GM23338 (cell line): ENCODE data around the gene WNT10A. TPM values are rescaled to one million over a fixed set of nuclear protein-coding genes. Genes with fewer than 3 reads are reported as not detected.

ENCODE experiments used
- ATAC-seq: fragments of 200-7000 bp; cut with Tn5 transposase; 3 replicates; pipeline ENCODE4 v1.9.1; 2020
- DNase-seq: peaks from one replicate; pipeline ENCODE4 v3.0.0-alpha.2; 2015; ENCODE audit warnings: low spot score
- H2AFZ ChIP-seq: fragments of 200-600 bp; sonication (generic); 2 replicates; pipeline ENCODE4 v1.8.0; 2016; ENCODE audit warnings: antibody characterized with exemption, mild to moderate bottlenecking, moderate library complexity
- H3F3A ChIP-seq: fragments of 200-600 bp; sonication (generic); replicated peaks from 2 replicates; pipeline ENCODE4 v1.8.0; 2017; ENCODE audit warnings: antibody characterized with exemption, mixed run types, low read depth
- H3K27ac ChIP-seq: fragments of 200-600 bp; sonication (generic); 2 replicates; pipeline ENCODE4 v1.6.1; 2016; ENCODE audit warnings: low read depth
- H3K27me3 ChIP-seq: fragments of 200-600 bp; sonication (generic); 2 replicates; pipeline ENCODE4 v1.8.0; 2016; ENCODE audit warnings: mild to moderate bottlenecking, mixed run types, moderate library complexity; ENCODE audit not compliant: insufficient read depth
- H3K36me3 ChIP-seq: fragments of 200-600 bp; sonication (generic); 2 replicates; pipeline ENCODE4 v1.8.0; 2016; ENCODE audit warnings: mild to moderate bottlenecking; ENCODE audit not compliant: insufficient read depth
- H3K4me1 ChIP-seq: fragments of 200-600 bp; sonication (generic); 2 replicates; pipeline ENCODE4 v1.8.0; 2016; ENCODE audit warnings: mild to moderate bottlenecking, moderate library complexity; ENCODE audit not compliant: insufficient read depth
- H3K4me2 ChIP-seq: fragments of 200-600 bp; sonication (generic); 2 replicates; pipeline ENCODE4 v1.7.1; 2017; ENCODE audit warnings: mixed run types
- H3K4me3 ChIP-seq: fragments of 200-600 bp; sonication (generic); 2 replicates; pipeline ENCODE4 v1.6.1; 2016; ENCODE audit warnings: mixed run types
- H3K79me2 ChIP-seq: fragments of 200-600 bp; sonication (generic); replicated peaks from 2 replicates; pipeline ENCODE4 v1.8.0; 2017; ENCODE audit warnings: mild to moderate bottlenecking; ENCODE audit not compliant: insufficient read depth
- H3K9me2 ChIP-seq: fragments of 200-600 bp; sonication (generic); 2 replicates; pipeline ENCODE4 v1.8.0; 2017; ENCODE audit not compliant: insufficient read depth
- H4K20me1 ChIP-seq: fragments of 200-600 bp; sonication (generic); replicated peaks from 2 replicates; pipeline ENCODE4 v1.8.0; 2017; ENCODE audit warnings: mild to moderate bottlenecking; ENCODE audit not compliant: insufficient read depth
- H3K27ac Mint-ChIP-seq: 2 replicates; pipeline ENCODE4 v1.8.0; 2020; ENCODE audit warnings: inconsistent platforms, mild to moderate bottlenecking, moderate library complexity, mixed read lengths
- H3K27me3 Mint-ChIP-seq: 3 replicates; pipeline ENCODE4 v1.8.0; 2022; ENCODE audit warnings: low read depth, mild to moderate bottlenecking, moderate library complexity, mixed read lengths, inconsistent platforms; ENCODE audit not compliant: insufficient read depth, poor library complexity
- H3K36me3 Mint-ChIP-seq: 3 replicates; pipeline ENCODE4 v1.8.0; 2021; ENCODE audit warnings: low read depth, mild to moderate bottlenecking, inconsistent platforms, moderate library complexity, mixed read lengths
- H3K4me1 Mint-ChIP-seq: 3 replicates; pipeline ENCODE4 v1.8.0; 2020; ENCODE audit warnings: mild to moderate bottlenecking, inconsistent platforms, mixed read lengths
- H3K4me3 Mint-ChIP-seq: 3 replicates; pipeline ENCODE4 v1.8.0; 2021; ENCODE audit warnings: moderate library complexity, mild to moderate bottlenecking, inconsistent platforms, mixed read lengths
- H3K9me3 Mint-ChIP-seq: 3 replicates; pipeline ENCODE4 v1.8.0; 2020; ENCODE audit warnings: moderate library complexity, mild to moderate bottlenecking, inconsistent platforms, mixed read lengths
- CREB1 ChIP-seq: fragments of 250-450 bp; sonication (Bioruptor Pico); IDR thresholded peaks from 2 replicates; pipeline ENCODE4 v1.5.0; 2020; ENCODE audit warnings: low read depth, mild to moderate bottlenecking, moderate library complexity
- CTCF ChIP-seq, 2 experiments: fragments of 200-600 bp in 1 of 2; sonication (generic) in 1 of 2; conservative IDR thresholded peaks; 2 replicates each; pipeline versions ENCODE4 v1.5.1 to v1.6.1; 2016 to 2017; ENCODE audit warnings: antibody characterized with exemption in 2 of 2, low read depth in 2 of 2, mild to moderate bottlenecking in 2 of 2, moderate library complexity in 1 of 2
- ETS1 ChIP-seq: IDR thresholded peaks from 2 replicates; pipeline ENCODE4 v1.6.1; 2016; ENCODE audit warnings: antibody characterized with exemption
- EZH2 ChIP-seq: fragments of 200-600 bp; sonication (generic); IDR thresholded peaks from one replicate; pipeline ENCODE4 v1.8.0; 2017; ENCODE audit warnings: antibody characterized with exemption, mild to moderate bottlenecking, low read depth; ENCODE audit not compliant: unreplicated experiment
- EZH2phosphoT487 ChIP-seq: fragments of 200-600 bp; sonication (generic); IDR thresholded peaks from one replicate; pipeline ENCODE4 v1.8.1; 2018; ENCODE audit warnings: antibody characterized with exemption; ENCODE audit not compliant: unreplicated experiment
- REST ChIP-seq: IDR thresholded peaks from one replicate; pipeline ENCODE4 v1.6.1; 2018; ENCODE audit warnings: antibody characterized with exemption; ENCODE audit not compliant: unreplicated experiment
- STAT1 ChIP-seq: IDR thresholded peaks from one replicate; pipeline ENCODE4 v1.6.1; 2016; ENCODE audit warnings: antibody characterized with exemption; ENCODE audit not compliant: unreplicated experiment
- polyA plus RNA-seq: library from polyadenylated mRNA; unstranded; fragments of >200 nt; fragmentation: Nextera tagmentation; extraction: Ambion mirVana; gene quantifications from 2 replicates; pipeline ENCODE4 v1.2.1, GENCODE V29; 2016
- total RNA-seq: library from RNA; depleted of rRNA; stranded (reverse); fragments of >200 nt; shearing (Covaris generic); gene quantifications from 2 replicates; pipeline ENCODE4 v1.2.3, GENCODE V29; 2014

WNT10A gene
- total and polyA plus RNA-seq, 2 experiments from 2014 or later, result not detected

GRCh38 chr2:218896501-218897393 lies 16.1 kb downstream of the WNT10A start (continued):
- TF ChIP-seq REST (no peak), STAT1 (no peak), ETS1 (no peak), EZH2 (peak; percentile 64)

GRCh38 chr2:218897394-218898108 lies 16.9 kb downstream of the WNT10A start:
- H3K27me3 Mint-ChIP-seq, result peaks cover 82% of the 10 kb centered on the region
- Histone ChIP-seq H4K20me1 (peaks cover 15% of the 10 kb centered on the region), H3K4me1 (peaks cover 27% of the 10 kb centered on the region), H3K79me2 (no peaks in the 10 kb centered on the region), H3K27me3 (peaks cover 100% of the 10 kb centered on the region), H3K4me3 (peak overlapping the region; percentile 51; the same call in 1 of the 2 replicates), H3F3A (no peaks in the 10 kb centered on the region), H2AFZ (no peak overlapping the region; the same call in 1 of the 2 replicates), H3K9me2 (no peaks in the 10 kb centered on the region), H3K27ac (no peak overlapping the region), H3K36me3 (no peaks in the 10 kb centered on the region), H3K4me2 (peak overlapping the region; percentile 73)
- no peak overlapping the region for H3K4me3 Mint-ChIP-seq
- no peaks in the 10 kb centered on the region; the same call in 1 of the 3 replicates for H3K9me3 Mint-ChIP-seq
- peak; percentile 14 for ATAC-seq
- TF ChIP-seq CREB1 (no peak), CTCF (conservative IDR thresholded peaks at IDR 0.05; ENCODE audit: low read depth in 2 of 2) (no peak), EZH2phosphoT487 (peak; percentile 74), REST (no peak), EZH2 (peak; percentile 86), ETS1 (no peak)
- peaks cover 33% of the 10 kb centered on the region for H3K4me1 Mint-ChIP-seq
- H3K27ac Mint-ChIP-seq, result no peak overlapping the region
- no peak for DNase-seq
- H3K36me3 Mint-ChIP-seq, result peaks cover 3% of the 10 kb centered on the region; the same call in 1 of the 3 replicates
